Esophagus muscularis mucosa (tissue), 3 donors: Measurements from ENCODE around the gene FBXW11.

ENCODE experiments used
- CTCF ChIP-seq, 3 experiments: fragments of 200-600 bp in 2 of 3; fragments of 450-650 bp in 1 of 3; sonication (generic) in 2 of 3; IDR thresholded peaks; one replicate each; pipeline ENCODE4 v1.5.1; 2017 to 2019; ENCODE audit warnings: antibody characterized with exemption in 3 of 3, mild to moderate bottlenecking in 2 of 3, moderate library complexity in 1 of 3
- POLR2A ChIP-seq: fragments of 450-650 bp; IDR thresholded peaks from one replicate; pipeline ENCODE4 v1.6.1; 2017; ENCODE audit warnings: antibody characterized with exemption, moderate library complexity, mild to moderate bottlenecking, low read depth

DNA sequence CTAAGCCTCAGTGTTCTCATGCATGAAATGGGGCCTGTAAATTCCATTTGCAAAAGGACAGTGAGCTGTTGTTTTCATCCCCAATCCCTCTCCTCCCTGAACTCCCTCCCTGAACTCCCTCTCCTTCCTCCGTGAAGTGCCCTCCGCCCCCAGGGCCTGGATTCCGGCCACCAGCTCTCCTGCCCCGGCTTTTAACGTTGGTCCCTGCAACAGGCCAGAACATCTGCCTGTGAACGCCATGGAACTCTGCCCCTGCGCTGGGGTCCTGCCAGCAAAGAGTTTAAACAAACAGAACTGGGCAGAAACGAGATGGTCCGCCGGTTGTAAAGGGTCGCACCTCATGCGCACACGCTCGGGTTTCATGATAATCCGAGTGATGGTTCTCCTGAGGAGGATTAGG lies 158.4 kb downstream of the FBXW11 start:
- TF ChIP-seq CTCF (IDR thresholded peaks at IDR 0.05), result no peak
- no peak for TF ChIP-seq POLR2A
